ENCODE data around the gene PROB1. TPM values are rescaled to one million over a fixed set of nuclear protein-coding genes. Genes with fewer than 3 reads are reported as not detected.
A peak's percentile ranks its signal among the peaks of the same experiment; 100 is the strongest.
"Not testable (repeated sequence)": the region's sequence is repeated elsewhere in the genome, so short reads cannot be mapped to it uniquely, and the experiment has no call there.

The PROB1 gene
- total RNA-seq, 4 donors from 2014 or later, result 0.25 to 0.47 (median 0.33) TPM

- intact Hi-C loops (cut with DNase I; ENCODE audit: low total_unique reads), result no loop called here
- no peak for TF ChIP-seq CTCF (IDR thresholded peaks at IDR 0.05)
These were observed 26.3 kb downstream of the PROB1 start for GRCh38 chr5:139368613-139369012.

GRCh38 chr5:139364466-139364865 lies 30.4 kb downstream of the PROB1 start:
- WGBS, 2 donors, result 59 to 78% methylated on average over 2 of the region's 2 CpGs
- H3K4me3 ChIP-seq (ENCODE audit: low read depth, poor library complexity, severe bottlenecking), result no peak overlapping the region
- DNase-seq (ENCODE audit: low spot score in 2 of 2), result no peak
- no peak for TF ChIP-seq POLR2A (IDR thresholded peaks at IDR 0.05)
- TF ChIP-seq CTCF (IDR thresholded peaks at IDR 0.05), result no peak
- intact Hi-C loops (cut with DNase I; ENCODE audit: low total_unique reads), result no loop called here

More at GRCh38 chr5:139368613-139369012, 26.3 kb downstream of the PROB1 start:
- 77 to 84% methylated on average over 2 of the region's 2 CpGs for WGBS, 2 donors
- H3K4me3 ChIP-seq (ENCODE audit: low read depth, poor library complexity, severe bottlenecking), result no peak overlapping the region
- no peak for DNase-seq (ENCODE audit: low spot score in 2 of 2)

- TF ChIP-seq CTCF (IDR thresholded peaks at IDR 0.05) (no peak), POLR2A (IDR thresholded peaks at IDR 0.05) (no peak)
- 44 to 48% methylated on average over 2 of the region's 2 CpGs for WGBS, 2 donors
- peak in 1 of 2 donors; percentile 6 for DNase-seq (ENCODE audit: low spot score in 2 of 2)
- intact Hi-C loops (cut with DNase I; ENCODE audit: low total_unique reads), result no loop called here
- no peak overlapping the region for H3K4me3 ChIP-seq (ENCODE audit: low read depth, poor library complexity, severe bottlenecking)
These were observed 31.0 kb downstream of the PROB1 start for GRCh38 chr5:139363937-139364336.

- intact Hi-C loops (cut with DNase I; ENCODE audit: low total_unique reads), result no loop called here
- TF ChIP-seq CTCF (IDR thresholded peaks at IDR 0.05), result no peak
- TF ChIP-seq POLR2A (IDR thresholded peaks at IDR 0.05), result no peak
- no peak overlapping the region for H3K4me3 ChIP-seq (ENCODE audit: low read depth, poor library complexity, severe bottlenecking)
- DNase-seq (ENCODE audit: low spot score in 2 of 2), result peak in 1 of 2 donors; percentile 69
- 73 to 79% methylated on average over 6 of the region's 6 CpGs for WGBS, 2 donors
These were observed 33.0 kb downstream of the PROB1 start for GRCh38 chr5:139361835-139362429.

GRCh38 chr5:139360384-139360783 lies 34.5 kb downstream of the PROB1 start:
- H3K4me3 ChIP-seq (ENCODE audit: low read depth, poor library complexity, severe bottlenecking), result no peak overlapping the region
- DNase-seq (ENCODE audit: low spot score in 2 of 2), result peak in 1 of 2 donors; percentile 52
- no peak for TF ChIP-seq CTCF (IDR thresholded peaks at IDR 0.05)
- TF ChIP-seq POLR2A (IDR thresholded peaks at IDR 0.05), result no peak
- intact Hi-C loops (cut with DNase I; ENCODE audit: low total_unique reads), result no loop called here
- 94% methylated on average over 4 of the region's 4 CpGs for WGBS, 2 donors

- intact Hi-C loops (cut with DNase I; ENCODE audit: low total_unique reads), result no loop called here
- peak in 1 of 2 donors; percentile 39 for DNase-seq (ENCODE audit: low spot score in 2 of 2)
- no peak overlapping the region for H3K4me3 ChIP-seq (ENCODE audit: low read depth, poor library complexity, severe bottlenecking)
- TF ChIP-seq CTCF (IDR thresholded peaks at IDR 0.05) (no peak), POLR2A (IDR thresholded peaks at IDR 0.05) (no peak)
These were observed 36.8 kb downstream of the PROB1 start for GRCh38 chr5:139358064-139358463.

- intact Hi-C loops (cut with DNase I; ENCODE audit: low total_unique reads); DNase-seq (ENCODE audit: low spot score in 2 of 2); H3K4me3 ChIP-seq (ENCODE audit: low read depth, poor library complexity, severe bottlenecking): not testable (repeated sequence)
- 96 to 97% methylated on average over 8 of the region's 8 CpGs for WGBS, 2 donors
These were observed 39.0 kb downstream of the PROB1 start for GRCh38 chr5:139355900-139356299.

Measured in lower leg skin (tissue), 4 donors.